ENCODE results near the gene CBX6.

GRCh38 chr22:38870791-38871359 lies 1.1 kb downstream of the CBX6 start:
- TF ChIP-seq, protein P1, sequence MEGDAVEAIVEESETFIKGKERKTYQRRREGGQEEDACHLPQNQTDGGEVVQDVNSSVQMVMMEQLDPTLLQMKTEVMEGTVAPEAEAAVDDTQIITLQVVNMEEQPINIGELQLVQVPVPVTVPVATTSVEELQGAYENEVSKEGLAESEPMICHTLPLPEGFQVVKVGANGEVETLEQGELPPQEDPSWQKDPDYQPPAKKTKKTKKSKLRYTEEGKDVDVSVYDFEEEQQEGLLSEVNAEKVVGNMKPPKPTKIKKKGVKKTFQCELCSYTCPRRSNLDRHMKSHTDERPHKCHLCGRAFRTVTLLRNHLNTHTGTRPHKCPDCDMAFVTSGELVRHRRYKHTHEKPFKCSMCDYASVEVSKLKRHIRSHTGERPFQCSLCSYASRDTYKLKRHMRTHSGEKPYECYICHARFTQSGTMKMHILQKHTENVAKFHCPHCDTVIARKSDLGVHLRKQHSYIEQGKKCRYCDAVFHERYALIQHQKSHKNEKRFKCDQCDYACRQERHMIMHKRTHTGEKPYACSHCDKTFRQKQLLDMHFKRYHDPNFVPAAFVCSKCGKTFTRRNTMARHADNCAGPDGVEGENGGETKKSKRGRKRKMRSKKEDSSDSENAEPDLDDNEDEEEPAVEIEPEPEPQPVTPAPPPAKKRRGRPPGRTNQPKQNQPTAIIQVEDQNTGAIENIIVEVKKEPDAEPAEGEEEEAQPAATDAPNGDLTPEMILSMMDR (conservative IDR thresholded peaks at IDR 0.05; ENCODE audit: low read length) = no peak
- no peak for TF ChIP-seq EZH2phosphoT487 (IDR thresholded peaks at IDR 0.05; ENCODE audit: borderline replicate concordance, low read depth, low read length)

Data from OCI-LY7 (cell line).